D721Med (cell line): ENCODE data around the gene ATG9B.
A peak's percentile ranks its signal among the peaks of the same experiment; 100 is the strongest.
"Not testable (repeated sequence)": the region's sequence is repeated elsewhere in the genome, so short reads cannot be mapped to it uniquely, and the experiment has no call there.

Source experiments
- DNase-seq: peaks from one replicate; pipeline ENCODE4 v3.0.0; 2011; ENCODE audit warnings: low spot score; ENCODE audit not compliant: insufficient read length
- FAIRE-seq: peaks from 2 replicates; lab custom pipeline; 2011; peaks lifted over from hg19 to GRCh38; lab: Jason Lieb, UNC
- CTCF ChIP-seq: IDR thresholded peaks from 2 replicates; pipeline ENCODE4 v1.5.1; 2012; ENCODE audit warnings: mild to moderate bottlenecking, control low read depth; ENCODE audit not compliant: insufficient read depth; ENCODE audit errors: missing control alignments

The ATG9B gene

GRCh38 chr7:151012911-151013347, 11.4 kb downstream of the ATG9B start:
- FAIRE-seq: no peak
- TF ChIP-seq CTCF: peak; percentile 42
- DNase-seq: peak; percentile 73

- FAIRE-seq: no peak
- no peak for TF ChIP-seq CTCF
Measured at GRCh38 chr7:151012031-151012692, 12.1 kb downstream of the ATG9B start.

GRCh38 chr7:151011616-151012015, 12.7 kb downstream of the ATG9B start:
- DNase-seq, FAIRE-seq: not testable (repeated sequence)

More at GRCh38 chr7:151012031-151012692, 12.1 kb downstream of the ATG9B start:
- DNase-seq: no peak

GRCh38 chr7:151011097-151011409, 13.2 kb downstream of the ATG9B start:
- no peak for DNase-seq

GRCh38 chr7:151010307-151011096, 13.8 kb downstream of the ATG9B start:
- no peak for DNase-seq
- FAIRE-seq: no peak
- TF ChIP-seq CTCF: no peak

More at GRCh38 chr7:151011097-151011409, 13.2 kb downstream of the ATG9B start:
- FAIRE-seq: no peak
- no peak for TF ChIP-seq CTCF

- DNase-seq (no peak), FAIRE-seq (no peak)
- TF ChIP-seq CTCF: no peak
Measured at GRCh38 chr7:151010037-151010306, 14.3 kb downstream of the ATG9B start.

GRCh38 chr7:151009327-151010036, 14.8 kb downstream of the ATG9B start:
- no peak for TF ChIP-seq CTCF
- FAIRE-seq: no peak
- no peak for DNase-seq
